Hepatocyte (in vitro differentiated cells): ENCODE measurements around the gene ZNF593. TPM values are rescaled to one million over a fixed set of nuclear protein-coding genes. Genes with fewer than 3 reads are reported as not detected.

Experiments
- DNase-seq: peaks from one replicate; pipeline ENCODE4 v3.0.0-alpha.2; 2016; ENCODE audit warnings: low spot score
- H2AFZ ChIP-seq: fragments of 200-600 bp; sonication (generic); 2 replicates; pipeline ENCODE4 v1.6.0; 2016; ENCODE audit warnings: antibody characterized with exemption, mild to moderate bottlenecking
- H3K27ac ChIP-seq: fragments of 200-600 bp; sonication (generic); 2 replicates; pipeline ENCODE4 v1.5.1; 2016; ENCODE audit warnings: mild to moderate bottlenecking
- H3K27me3 ChIP-seq: fragments of 200-600 bp; sonication (generic); 2 replicates; pipeline ENCODE4 v1.6.1; 2016
- H3K36me3 ChIP-seq: fragments of 200-600 bp; sonication (generic); replicated peaks from 2 replicates; pipeline ENCODE4 v1.5.1; 2016; ENCODE audit warnings: low read depth; ENCODE audit not compliant: insufficient read depth
- H3K4me1 ChIP-seq: fragments of 200-600 bp; sonication (generic); 2 replicates; pipeline ENCODE4 v1.5.1; 2016; ENCODE audit warnings: mild to moderate bottlenecking, moderate library complexity; ENCODE audit not compliant: insufficient read depth
- H3K4me2 ChIP-seq: fragments of 200-600 bp; sonication (generic); 2 replicates; pipeline ENCODE4 v1.6.0; 2016
- H3K4me3 ChIP-seq: fragments of 200-600 bp; sonication (generic); 2 replicates; pipeline ENCODE4 v1.5.1; 2016; ENCODE audit warnings: mild to moderate bottlenecking
- H3K79me2 ChIP-seq: fragments of 200-600 bp; sonication (generic); 2 replicates; pipeline ENCODE4 v1.6.0; 2017; ENCODE audit warnings: mild to moderate bottlenecking
- H3K9me2 ChIP-seq: fragments of 200-600 bp; sonication (generic); replicated peaks from 2 replicates; pipeline ENCODE4 v1.6.0; 2017; ENCODE audit warnings: mild to moderate bottlenecking; ENCODE audit not compliant: insufficient read depth
- H3K9me3 ChIP-seq: fragments of 200-600 bp; sonication (generic); 2 replicates; pipeline ENCODE4 v1.5.1; 2016; ENCODE audit warnings: low read depth, mild to moderate bottlenecking
- H4K20me1 ChIP-seq: fragments of 200-600 bp; sonication (generic); 2 replicates; pipeline ENCODE4 v1.6.0; 2016; ENCODE audit warnings: mild to moderate bottlenecking; ENCODE audit not compliant: insufficient read depth, poor library complexity, severe bottlenecking
- CTCF ChIP-seq: fragments of 200-600 bp; sonication (generic); IDR thresholded peaks from 2 replicates; pipeline ENCODE4 v1.5.1; 2016; ENCODE audit warnings: antibody characterized with exemption, mild to moderate bottlenecking; ENCODE audit not compliant: poor library complexity
- EZH2 ChIP-seq: fragments of 200-600 bp; sonication (generic); IDR thresholded peaks from 2 replicates; pipeline ENCODE4 v1.6.1; 2016; ENCODE audit warnings: antibody characterized with exemption, mild to moderate bottlenecking, borderline replicate concordance
- EZH2phosphoT487 ChIP-seq: fragments of 200-600 bp; sonication (generic); IDR thresholded peaks from one replicate; pipeline ENCODE4 v1.6.1; 2018; ENCODE audit warnings: antibody characterized with exemption, mild to moderate bottlenecking, low read depth, moderate library complexity; ENCODE audit not compliant: unreplicated experiment, severe bottlenecking
- WGBS: methylation state at CpG from one replicate; pipeline ENCODE4 v1.1.6; 2016; ENCODE audit warnings: low lambda C conversion rate; ENCODE audit errors: missing lambda C conversion rate; 5-methylcytosine and 5-hydroxymethylcytosine counted together
- polyA plus RNA-seq: library from polyadenylated mRNA; unstranded; fragments of >200 nt; fragmentation: Nextera tagmentation; extraction: Ambion mirVana; gene quantifications from 2 replicates; pipeline ENCODE4 v1.2.1, GENCODE V29; 2016
- total RNA-seq: library from RNA; depleted of rRNA; stranded (reverse); fragments of >200 nt; gene quantifications from 2 replicates; pipeline ENCODE4 v1.2.3, GENCODE V29; 2014

The ZNF593 gene
- total and polyA plus RNA-seq, 2 experiments from 2014 or later, result 20.5 to 69.1 TPM

GRCh38 chr1:26164861-26165842, 4.6 kb upstream of the ZNF593 start:
- no peaks in the 10 kb centered on the region for H3K36me3 ChIP-seq
- no peaks in the 10 kb centered on the region for H3K79me2 ChIP-seq
- TF ChIP-seq EZH2, result no peak
- no peak for TF ChIP-seq EZH2phosphoT487
- TF ChIP-seq CTCF, result no peak
- H3K4me2 ChIP-seq, result peak overlapping the region; percentile 93
- no peak for DNase-seq
- no peaks in the 10 kb centered on the region for H3K9me3 ChIP-seq
- H3K27me3 ChIP-seq, result peaks cover 11% of the 10 kb centered on the region
- H3K4me3 ChIP-seq, result no peak overlapping the region
- 54% methylated on average over 17 of the region's 19 CpGs for WGBS
- peak overlapping the region; percentile 78 for H2AFZ ChIP-seq
- H3K4me1 ChIP-seq, result peaks cover 20% of the 10 kb centered on the region
- no peaks in the 10 kb centered on the region for H4K20me1 ChIP-seq
- no peaks in the 10 kb centered on the region for H3K9me2 ChIP-seq
- no peak overlapping the region for H3K27ac ChIP-seq

- TF ChIP-seq EZH2phosphoT487 (no peak), EZH2 (no peak), CTCF (no peak)
- H3K9me3 ChIP-seq, result no peaks in the 10 kb centered on the region
- H2AFZ ChIP-seq, result no peak overlapping the region
- 89% methylated on average over 4 of the region's 4 CpGs for WGBS
- H4K20me1 ChIP-seq, result no peaks in the 10 kb centered on the region
- peaks cover 7% of the 10 kb centered on the region for H3K27me3 ChIP-seq
- H3K4me1 ChIP-seq, result peaks cover 19% of the 10 kb centered on the region
- H3K79me2 ChIP-seq, result peaks cover 12% of the 10 kb centered on the region
- no peak overlapping the region for H3K4me2 ChIP-seq
- no peaks in the 10 kb centered on the region for H3K36me3 ChIP-seq
- H3K4me3 ChIP-seq, result no peak overlapping the region
- no peaks in the 10 kb centered on the region for H3K9me2 ChIP-seq
- no peak overlapping the region for H3K27ac ChIP-seq
- DNase-seq, result no peak
Measured at GRCh38 chr1:26166719-26167281, 2.9 kb upstream of the ZNF593 start.

GRCh38 chr1:26168410-26169197, 1.1 kb upstream of the ZNF593 start, which contains the start of gene C1orf232:
Gene C1orf232 (minus strand): TSS chr1:26168963. CDS start chr1:26168499, 464 bp downstream.
- H3K4me2 ChIP-seq, result peak within 1 kb of the TSS; percentile 91
- H3K36me3 ChIP-seq, result no peaks in the 10 kb centered on the region
- H3K4me3 ChIP-seq, result peak within 1 kb of the TSS; percentile 83
- peaks cover 12% of the 10 kb centered on the region for H3K79me2 ChIP-seq
- no peaks in the 10 kb centered on the region for H3K9me2 ChIP-seq
- H2AFZ ChIP-seq, result peak within 1 kb of the TSS; percentile 85
- peak within 1 kb of the TSS; percentile 90 for H3K27ac ChIP-seq
- H3K27me3 ChIP-seq, result no peaks in the 10 kb centered on the region
- H3K4me1 ChIP-seq, result peaks cover 19% of the 10 kb centered on the region
- WGBS, result 72% methylated on average over 5 of the region's 5 CpGs
- no peaks in the 10 kb centered on the region for H3K9me3 ChIP-seq
- TF ChIP-seq CTCF, result no peak
- peak; percentile 13 for DNase-seq
- no peaks in the 10 kb centered on the region for H4K20me1 ChIP-seq
